Measurements from ENCODE around the gene WDR76.

Gene WDR76

GRCh38 chr15:43877371-43877770, 50.6 kb downstream of the WDR76 start:
- no peak for TF ChIP-seq Cebpa-rat (IDR thresholded peaks at IDR 0.05)
- peaks cover 5 to 98% (median 80%) of the 10 kb centered on the region in 11 experiments; a peak in 19 of 22 replicates for H3K36me3 ChIP-seq
- H3K27ac ChIP-seq = no peak overlapping the region
- no peaks in the 10 kb centered on the region for H3K9me3 ChIP-seq (replicated peaks in 1 of 11)
- no peak overlapping the region for H3K4me2 ChIP-seq
- no peaks in the 10 kb centered on the region for H3K27me3 ChIP-seq
- no peak overlapping the region for H3K4me3 ChIP-seq
- no peak overlapping the region for H3K9ac ChIP-seq
- no peaks in the 10 kb centered on the region; a peak in 2 of 22 replicates for H4K20me1 ChIP-seq
- H3K4me1 ChIP-seq = no peaks in the 10 kb centered on the region

- Histone ChIP-seq H3K9ac (no peak overlapping the region), H4K20me1 (no peaks in the 10 kb centered on the region; a peak in 2 of 22 replicates), H3K27ac (no peak overlapping the region), H3K4me3 (no peak overlapping the region), H3K4me2 (no peak overlapping the region), H3K4me1 (no peaks in the 10 kb centered on the region), H3K9me3 (replicated peaks in 1 of 11) (no peaks in the 10 kb centered on the region), H3K36me3 (peaks cover 5 to 99% (median 84%) of the 10 kb centered on the region in 11 experiments; a peak in 19 of 22 replicates), H3K27me3 (no peaks in the 10 kb centered on the region)
- no peak for TF ChIP-seq Cebpa-rat (IDR thresholded peaks at IDR 0.05)
These were observed 51.6 kb downstream of the WDR76 start for GRCh38 chr15:43878446-43878845.

GRCh38 chr15:43879386-43880355, 52.9 kb downstream of the WDR76 start:
- H4K20me1 ChIP-seq = no peaks in the 10 kb centered on the region; a peak in 2 of 22 replicates
- peaks cover 0 to 99% (median 83%) of the 10 kb centered on the region in 11 experiments; a peak in 18 of 22 replicates for H3K36me3 ChIP-seq
- no peaks in the 10 kb centered on the region for H3K9me3 ChIP-seq (replicated peaks in 1 of 11)
- no peaks in the 10 kb centered on the region for H3K4me1 ChIP-seq
- no peak for TF ChIP-seq Cebpa-rat (IDR thresholded peaks at IDR 0.05)
- H3K27ac ChIP-seq = no peak overlapping the region
- no peak overlapping the region for H3K4me2 ChIP-seq
- H3K9ac ChIP-seq = no peak overlapping the region
- no peaks in the 10 kb centered on the region for H3K27me3 ChIP-seq
- no peak overlapping the region for H3K4me3 ChIP-seq

- Histone ChIP-seq H3K4me2 (no peak overlapping the region), H3K36me3 (peaks cover 0 to 99% (median 76%) of the 10 kb centered on the region in 11 experiments; a peak in 17 of 22 replicates), H3K27ac (no peak overlapping the region), H3K9me3 (replicated peaks in 1 of 11) (no peaks in the 10 kb centered on the region), H4K20me1 (no peaks in the 10 kb centered on the region; a peak in 2 of 22 replicates), H3K9ac (no peak overlapping the region), H3K27me3 (no peaks in the 10 kb centered on the region), H3K4me3 (no peak overlapping the region), H3K4me1 (no peaks in the 10 kb centered on the region)
- no peak for TF ChIP-seq Cebpa-rat (IDR thresholded peaks at IDR 0.05)
These were observed 53.8 kb downstream of the WDR76 start for GRCh38 chr15:43880406-43881194.

- no peak for TF ChIP-seq Cebpa-rat (IDR thresholded peaks at IDR 0.05)
- Histone ChIP-seq H3K27ac (no peak overlapping the region), H3K4me3 (no peak overlapping the region), H3K9me3 (replicated peaks in 1 of 11) (no peaks in the 10 kb centered on the region), H3K27me3 (no peaks in the 10 kb centered on the region), H4K20me1 (no peaks in the 10 kb centered on the region; a peak in 2 of 22 replicates), H3K4me1 (no peaks in the 10 kb centered on the region), H3K36me3 (peaks cover 0 to 100% (median 74%) of the 10 kb centered on the region in 11 experiments; a peak in 17 of 22 replicates), H3K9ac (no peak overlapping the region), H3K4me2 (no peak overlapping the region)
These were observed 54.4 kb downstream of the WDR76 start for GRCh38 chr15:43881245-43881644.

- Histone ChIP-seq H3K27me3 (no peaks in the 10 kb centered on the region), H3K4me2 (no peak overlapping the region), H3K9ac (no peak overlapping the region), H3K36me3 (peaks cover 0 to 97% (median 70%) of the 10 kb centered on the region in 11 experiments; a peak in 17 of 22 replicates), H3K9me3 (replicated peaks in 1 of 11) (no peaks in the 10 kb centered on the region), H4K20me1 (no peaks in the 10 kb centered on the region; a peak in 2 of 22 replicates), H3K4me1 (no peaks in the 10 kb centered on the region), H3K4me3 (no peak overlapping the region), H3K27ac (no peak overlapping the region)
- no peak for TF ChIP-seq Cebpa-rat (IDR thresholded peaks at IDR 0.05)
These were observed 55.1 kb downstream of the WDR76 start for GRCh38 chr15:43881944-43882343.

GRCh38 chr15:43883571-43883970, 56.8 kb downstream of the WDR76 start:
- Histone ChIP-seq H3K4me3 (no peak overlapping the region), H3K36me3 (peaks cover 0 to 91% (median 54%) of the 10 kb centered on the region in 11 experiments; a peak in 17 of 22 replicates)
- TF ChIP-seq Cebpa-rat (IDR thresholded peaks at IDR 0.05) = no peak

GRCh38 chr15:43886558-43886957, 59.8 kb downstream of the WDR76 start:
- Histone ChIP-seq H3K4me3 (no peak overlapping the region), H3K9me3 (replicated peaks in 1 of 11) (no peaks in the 10 kb centered on the region), H3K27me3 (no peaks in the 10 kb centered on the region), H3K4me1 (no peaks in the 10 kb centered on the region), H3K36me3 (peaks cover 0 to 72% (median 28%) of the 10 kb centered on the region in 11 experiments; a peak in 15 of 22 replicates), H3K9ac (no peak overlapping the region), H3K27ac (no peak overlapping the region), H4K20me1 (no peaks in the 10 kb centered on the region), H3K4me2 (no peak overlapping the region)
- no peak for TF ChIP-seq Cebpa-rat (IDR thresholded peaks at IDR 0.05)

More at GRCh38 chr15:43883571-43883970, 56.8 kb downstream of the WDR76 start:
- H3K4me2 ChIP-seq = no peak overlapping the region
- H4K20me1 ChIP-seq = no peaks in the 10 kb centered on the region; a peak in 1 of 22 replicates
- H3K27ac ChIP-seq = no peak overlapping the region
- no peaks in the 10 kb centered on the region for H3K27me3 ChIP-seq
- H3K9ac ChIP-seq = no peak overlapping the region
- no peaks in the 10 kb centered on the region for H3K4me1 ChIP-seq
- H3K9me3 ChIP-seq (replicated peaks in 1 of 11) = no peaks in the 10 kb centered on the region

- H3K9ac ChIP-seq = no peak overlapping the region
- H3K4me2 ChIP-seq = no peak overlapping the region
- H3K9me3 ChIP-seq (replicated peaks in 1 of 11) = no peaks in the 10 kb centered on the region
- no peaks in the 10 kb centered on the region for H4K20me1 ChIP-seq
- no peak for TF ChIP-seq Cebpa-rat (IDR thresholded peaks at IDR 0.05)
- 0 out of 20 replicates have a peak, but pooled peaks cover 0 to 2% (median 0%) of the 10 kb centered on the region in 10 experiments for H3K4me1 ChIP-seq
- no peak overlapping the region for H3K27ac ChIP-seq
- H3K4me3 ChIP-seq = no peak overlapping the region
- H3K36me3 ChIP-seq = peaks cover 0 to 67% (median 17%) of the 10 kb centered on the region in 11 experiments; a peak in 14 of 22 replicates
- no peaks in the 10 kb centered on the region for H3K27me3 ChIP-seq
These were observed 61.1 kb downstream of the WDR76 start for GRCh38 chr15:43887901-43888300.
